Measurements from ENCODE around the gene PRRG4. TPM values are rescaled to one million over a fixed set of nuclear protein-coding genes. Genes with fewer than 3 reads are reported as not detected.
"Not testable (repeated sequence)": the region's sequence is repeated elsewhere in the genome, so short reads cannot be mapped to it uniquely, and the experiment has no call there.

PRRG4 gene
- total and polyA plus RNA-seq, 2 experiments from 2014 or later, result 1.6 to 1.9 TPM

- Histone ChIP-seq H2AFZ (no peak overlapping the region), H3K79me2 (replicated peaks; ENCODE audit: insufficient read depth) (peaks cover 4% of the 10 kb centered on the region), H3K4me3 (no peak overlapping the region), H3F3A (replicated peaks; ENCODE audit: low read depth) (0 out of 2 replicates have a peak, but pooled peaks cover 5% of the 10 kb centered on the region), H3K27me3 (ENCODE audit: insufficient read depth) (no peaks in the 10 kb centered on the region), H3K9me2 (ENCODE audit: insufficient read depth) (peaks cover 4% of the 10 kb centered on the region; the same call in 1 of the 2 replicates), H3K36me3 (ENCODE audit: insufficient read depth) (no peaks in the 10 kb centered on the region), H3K4me2 (no peak overlapping the region), H4K20me1 (replicated peaks; ENCODE audit: insufficient read depth) (no peaks in the 10 kb centered on the region), H3K27ac (ENCODE audit: low read depth) (no peak overlapping the region), H3K4me1 (ENCODE audit: insufficient read depth) (peaks cover 26% of the 10 kb centered on the region)
- H3K27ac Mint-ChIP-seq, result no peak overlapping the region
- peaks cover 10% of the 10 kb centered on the region for H3K27me3 Mint-ChIP-seq (ENCODE audit: insufficient read depth, low read depth, poor library complexity)
- H3K36me3 Mint-ChIP-seq (ENCODE audit: low read depth), result peaks cover 38% of the 10 kb centered on the region
- H3K4me1 Mint-ChIP-seq, result peaks cover 24% of the 10 kb centered on the region
- peaks cover 42% of the 10 kb centered on the region for H3K9me3 Mint-ChIP-seq
- ATAC-seq (no peak), DNase-seq (ENCODE audit: low spot score) (no peak)
- no peak overlapping the region for H3K4me3 Mint-ChIP-seq
- no peak for TF ChIP-seq NANOG (IDR thresholded peaks at IDR 0.05; ENCODE audit: borderline replicate concordance)
- TF ChIP-seq EZH2phosphoT487 (IDR thresholded peaks at IDR 0.05; ENCODE audit: unreplicated experiment), result no peak
- no peak for TF ChIP-seq POLR2AphosphoS5 (IDR thresholded peaks at IDR 0.05; ENCODE audit: low read depth)
- TF ChIP-seq, protein P1, sequence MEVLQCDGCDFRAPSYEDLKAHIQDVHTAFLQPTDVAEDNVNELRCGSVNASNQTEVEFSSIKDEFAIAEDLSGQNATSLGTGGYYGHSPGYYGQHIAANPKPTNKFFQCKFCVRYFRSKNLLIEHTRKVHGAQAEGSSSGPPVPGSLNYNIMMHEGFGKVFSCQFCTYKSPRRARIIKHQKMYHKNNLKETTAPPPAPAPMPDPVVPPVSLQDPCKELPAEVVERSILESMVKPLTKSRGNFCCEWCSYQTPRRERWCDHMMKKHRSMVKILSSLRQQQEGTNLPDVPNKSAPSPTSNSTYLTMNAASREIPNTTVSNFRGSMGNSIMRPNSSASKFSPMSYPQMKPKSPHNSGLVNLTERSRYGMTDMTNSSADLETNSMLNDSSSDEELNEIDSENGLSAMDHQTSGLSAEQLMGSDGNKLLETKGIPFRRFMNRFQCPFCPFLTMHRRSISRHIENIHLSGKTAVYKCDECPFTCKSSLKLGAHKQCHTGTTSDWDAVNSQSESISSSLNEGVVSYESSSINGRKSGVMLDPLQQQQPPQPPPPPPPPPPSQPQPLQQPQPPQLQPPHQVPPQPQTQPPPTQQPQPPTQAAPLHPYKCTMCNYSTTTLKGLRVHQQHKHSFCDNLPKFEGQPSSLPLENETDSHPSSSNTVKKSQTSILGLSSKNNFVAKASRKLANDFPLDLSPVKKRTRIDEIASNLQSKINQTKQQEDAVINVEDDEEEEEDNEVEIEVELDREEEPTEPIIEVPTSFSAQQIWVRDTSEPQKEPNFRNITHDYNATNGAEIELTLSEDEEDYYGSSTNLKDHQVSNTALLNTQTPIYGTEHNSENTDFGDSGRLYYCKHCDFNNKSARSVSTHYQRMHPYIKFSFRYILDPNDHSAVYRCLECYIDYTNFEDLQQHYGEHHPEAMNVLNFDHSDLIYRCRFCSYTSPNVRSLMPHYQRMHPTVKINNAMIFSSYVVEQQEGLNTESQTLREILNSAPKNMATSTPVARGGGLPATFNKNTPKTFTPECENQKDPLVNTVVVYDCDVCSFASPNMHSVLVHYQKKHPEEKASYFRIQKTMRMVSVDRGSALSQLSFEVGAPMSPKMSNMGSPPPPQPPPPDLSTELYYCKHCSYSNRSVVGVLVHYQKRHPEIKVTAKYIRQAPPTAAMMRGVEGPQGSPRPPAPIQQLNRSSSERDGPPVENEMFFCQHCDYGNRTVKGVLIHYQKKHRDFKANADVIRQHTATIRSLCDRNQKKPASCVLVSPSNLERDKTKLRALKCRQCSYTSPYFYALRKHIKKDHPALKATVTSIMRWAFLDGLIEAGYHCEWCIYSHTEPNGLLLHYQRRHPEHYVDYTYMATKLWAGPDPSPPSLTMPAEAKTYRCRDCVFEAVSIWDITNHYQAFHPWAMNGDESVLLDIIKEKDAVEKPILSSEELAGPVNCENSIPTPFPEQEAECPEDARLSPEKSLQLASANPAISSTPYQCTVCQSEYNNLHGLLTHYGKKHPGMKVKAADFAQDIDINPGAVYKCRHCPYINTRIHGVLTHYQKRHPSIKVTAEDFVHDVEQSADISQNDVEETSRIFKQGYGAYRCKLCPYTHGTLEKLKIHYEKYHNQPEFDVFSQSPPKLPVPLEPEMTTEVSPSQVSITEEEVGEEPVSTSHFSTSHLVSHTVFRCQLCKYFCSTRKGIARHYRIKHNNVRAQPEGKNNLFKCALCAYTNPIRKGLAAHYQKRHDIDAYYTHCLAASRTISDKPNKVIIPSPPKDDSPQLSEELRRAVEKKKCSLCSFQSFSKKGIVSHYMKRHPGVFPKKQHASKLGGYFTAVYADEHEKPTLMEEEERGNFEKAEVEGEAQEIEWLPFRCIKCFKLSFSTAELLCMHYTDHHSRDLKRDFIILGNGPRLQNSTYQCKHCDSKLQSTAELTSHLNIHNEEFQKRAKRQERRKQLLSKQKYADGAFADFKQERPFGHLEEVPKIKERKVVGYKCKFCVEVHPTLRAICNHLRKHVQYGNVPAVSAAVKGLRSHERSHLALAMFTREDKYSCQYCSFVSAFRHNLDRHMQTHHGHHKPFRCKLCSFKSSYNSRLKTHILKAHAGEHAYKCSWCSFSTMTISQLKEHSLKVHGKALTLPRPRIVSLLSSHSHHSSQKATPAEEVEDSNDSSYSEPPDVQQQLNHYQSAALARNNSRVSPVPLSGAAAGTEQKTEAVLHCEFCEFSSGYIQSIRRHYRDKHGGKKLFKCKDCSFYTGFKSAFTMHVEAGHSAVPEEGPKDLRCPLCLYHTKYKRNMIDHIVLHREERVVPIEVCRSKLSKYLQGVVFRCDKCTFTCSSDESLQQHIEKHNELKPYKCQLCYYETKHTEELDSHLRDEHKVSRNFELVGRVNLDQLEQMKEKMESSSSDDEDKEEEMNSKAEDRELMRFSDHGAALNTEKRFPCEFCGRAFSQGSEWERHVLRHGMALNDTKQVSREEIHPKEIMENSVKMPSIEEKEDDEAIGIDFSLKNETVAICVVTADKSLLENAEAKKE (CRISPR knock-in tag; IDR thresholded peaks at IDR 0.05), result no peak
- TF ChIP-seq ZNF331 (CRISPR knock-in tag; IDR thresholded peaks at IDR 0.05; ENCODE audit: low read depth), result no peak
- TF ChIP-seq ZNF114 (CRISPR knock-in tag; IDR thresholded peaks at IDR 0.05), result no peak
- TF ChIP-seq JUNB (IDR thresholded peaks at IDR 0.05; ENCODE audit: unreplicated experiment), result no peak
- no peak for TF ChIP-seq EZH2 (IDR thresholded peaks at IDR 0.05; ENCODE audit: low read depth, unreplicated experiment)
- no peak for TF ChIP-seq STAT1 (IDR thresholded peaks at IDR 0.05; ENCODE audit: unreplicated experiment)
Observed at GRCh38 chr11:32886180-32886579, 56.5 kb downstream of the PRRG4 start.

DNA sequence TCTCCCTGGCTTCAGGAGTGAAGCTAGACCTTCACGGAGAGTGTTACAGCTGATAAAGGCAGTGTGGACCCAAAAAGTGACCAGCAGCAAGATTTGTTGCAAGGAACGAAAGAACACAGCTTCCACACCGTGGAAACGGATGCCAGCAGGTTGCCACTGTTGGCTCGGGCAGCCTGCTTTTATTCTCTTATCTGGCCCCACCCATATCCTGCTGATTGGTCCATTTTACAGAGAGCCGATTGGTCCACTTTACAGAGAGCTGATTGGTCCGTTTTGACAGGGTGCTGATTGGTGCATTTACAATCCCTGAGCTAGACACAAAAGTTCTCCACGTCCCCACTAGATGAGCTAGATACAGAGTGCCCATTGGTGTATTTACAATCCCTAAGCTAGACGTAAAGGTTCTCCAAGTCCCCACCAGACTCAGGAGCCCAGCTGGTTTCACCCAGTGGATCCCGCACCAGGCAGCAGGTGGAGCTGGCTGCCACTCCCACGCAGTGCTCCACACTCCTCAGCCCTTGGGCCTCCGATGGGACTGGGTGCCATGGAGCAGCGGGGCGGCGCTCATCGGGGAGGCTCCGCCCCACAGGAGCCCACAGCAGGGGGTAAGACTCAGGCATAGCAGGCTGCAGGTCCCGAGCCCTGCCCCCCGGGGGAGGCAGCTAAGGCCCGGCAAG is 58.1 kb downstream of the PRRG4 start:
- not testable (repeated sequence) for H3K79me2 ChIP-seq (replicated peaks; ENCODE audit: insufficient read depth); H3K36me3 ChIP-seq (ENCODE audit: insufficient read depth); H3K9me2 ChIP-seq (ENCODE audit: insufficient read depth); H3K4me2 ChIP-seq; ATAC-seq; H3K27me3 ChIP-seq (ENCODE audit: insufficient read depth); H3K27ac ChIP-seq (ENCODE audit: low read depth); H3K27ac Mint-ChIP-seq; H4K20me1 ChIP-seq (replicated peaks; ENCODE audit: insufficient read depth); H2AFZ ChIP-seq; H3K4me3 Mint-ChIP-seq; DNase-seq (ENCODE audit: low spot score); H3K4me3 ChIP-seq
- H3K4me1 Mint-ChIP-seq, result peaks cover 24% of the 10 kb centered on the region
- peaks cover 40% of the 10 kb centered on the region for H3K9me3 Mint-ChIP-seq
- H3K4me1 ChIP-seq (ENCODE audit: insufficient read depth), result peaks cover 26% of the 10 kb centered on the region
- H3K27me3 Mint-ChIP-seq (ENCODE audit: insufficient read depth, low read depth, poor library complexity), result peaks cover 13% of the 10 kb centered on the region
- 0 out of 2 replicates have a peak, but pooled peaks cover 11% of the 10 kb centered on the region for H3F3A ChIP-seq (replicated peaks; ENCODE audit: low read depth)
- peaks cover 37% of the 10 kb centered on the region for H3K36me3 Mint-ChIP-seq (ENCODE audit: low read depth)

- ATAC-seq; H3K4me2 ChIP-seq; H3K4me3 ChIP-seq; H3K4me3 Mint-ChIP-seq; H3K27ac Mint-ChIP-seq; H2AFZ ChIP-seq; H3K27me3 ChIP-seq (ENCODE audit: insufficient read depth); DNase-seq (ENCODE audit: low spot score); H3K79me2 ChIP-seq (replicated peaks; ENCODE audit: insufficient read depth); H3K27ac ChIP-seq (ENCODE audit: low read depth); H4K20me1 ChIP-seq (replicated peaks; ENCODE audit: insufficient read depth); H3K9me2 ChIP-seq (ENCODE audit: insufficient read depth); H3K36me3 ChIP-seq (ENCODE audit: insufficient read depth): not testable (repeated sequence)
- Mint-ChIP-seq H3K4me1 (peaks cover 24% of the 10 kb centered on the region), H3K9me3 (peaks cover 37% of the 10 kb centered on the region), H3K27me3 (ENCODE audit: insufficient read depth, low read depth, poor library complexity) (peaks cover 13% of the 10 kb centered on the region), H3K36me3 (ENCODE audit: low read depth) (peaks cover 33% of the 10 kb centered on the region)
- Histone ChIP-seq H3F3A (replicated peaks; ENCODE audit: low read depth) (0 out of 2 replicates have a peak, but pooled peaks cover 11% of the 10 kb centered on the region), H3K4me1 (ENCODE audit: insufficient read depth) (peaks cover 26% of the 10 kb centered on the region)
Observed at GRCh38 chr11:32888384-32888710, 58.6 kb downstream of the PRRG4 start.
